ENCODE measurements around the gene MBNL2.

MBNL2 gene

DNA sequence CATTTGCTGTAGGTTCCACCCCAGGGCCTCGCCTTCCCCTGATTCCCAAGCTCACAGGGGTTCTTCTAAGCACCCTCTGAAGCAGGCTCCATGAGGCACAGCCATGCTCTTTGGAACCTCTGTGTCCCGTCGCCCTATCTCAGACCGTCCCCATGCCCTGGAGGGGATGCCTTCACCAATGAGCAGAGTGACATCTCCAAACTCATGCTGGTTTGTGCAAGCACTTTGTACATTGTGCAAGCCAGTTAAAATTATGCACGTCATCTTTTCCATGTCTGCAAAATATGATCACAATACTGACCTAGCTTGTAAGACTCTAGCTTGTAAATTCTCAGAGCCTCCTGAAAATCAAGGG lies 165.3 kb downstream of the MBNL2 start:
- no peak for DNase-seq
- intact Hi-C loops (cut with DNase I), result no loop called here

DNA sequence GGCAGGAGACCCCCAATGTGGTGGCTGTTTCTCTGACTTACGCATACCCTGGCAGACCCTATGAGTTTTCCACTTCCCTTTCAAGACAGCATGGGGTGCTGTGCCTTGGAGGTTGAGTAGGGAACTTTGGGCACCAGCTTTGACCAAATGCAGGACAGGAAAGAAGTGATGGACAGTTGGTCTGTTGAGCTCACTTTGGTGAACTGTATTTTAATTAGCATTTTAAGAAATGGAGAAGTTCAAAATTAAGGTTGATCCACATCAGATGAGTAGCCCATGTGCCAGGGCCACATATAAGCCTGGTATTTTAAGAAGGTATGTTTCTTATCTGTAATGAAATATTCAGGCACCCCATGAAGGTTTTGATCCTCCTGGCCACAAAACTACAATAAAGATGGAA lies 165.8 kb downstream of the MBNL2 start:
- intact Hi-C loops (cut with DNase I), result loop anchor here (1.0 kb wide), 1 partner anchor 20 kb away; no protein-coding TSS in a partner anchor
- DNase-seq, result no peak

DNA sequence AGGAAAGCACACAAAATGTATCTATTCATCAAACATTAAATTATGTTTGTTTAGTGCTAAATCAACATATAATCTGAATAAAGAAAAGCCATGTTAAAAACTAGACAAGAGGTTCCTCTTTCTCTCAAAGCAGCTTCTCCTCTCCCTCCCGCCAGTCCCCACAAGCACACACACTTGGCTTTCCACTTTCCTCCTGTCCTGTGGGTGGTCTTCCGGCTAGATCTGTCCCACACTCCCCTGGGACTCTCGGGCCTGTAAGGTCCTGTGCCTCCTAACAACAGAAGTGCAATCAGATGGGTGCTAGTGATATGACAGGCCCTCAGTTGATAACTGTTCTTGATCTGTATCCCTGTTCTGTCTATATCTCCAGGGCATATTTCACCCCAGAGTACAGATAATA lies 166.2 kb downstream of the MBNL2 start:
- DNase-seq, result no peak

DNA sequence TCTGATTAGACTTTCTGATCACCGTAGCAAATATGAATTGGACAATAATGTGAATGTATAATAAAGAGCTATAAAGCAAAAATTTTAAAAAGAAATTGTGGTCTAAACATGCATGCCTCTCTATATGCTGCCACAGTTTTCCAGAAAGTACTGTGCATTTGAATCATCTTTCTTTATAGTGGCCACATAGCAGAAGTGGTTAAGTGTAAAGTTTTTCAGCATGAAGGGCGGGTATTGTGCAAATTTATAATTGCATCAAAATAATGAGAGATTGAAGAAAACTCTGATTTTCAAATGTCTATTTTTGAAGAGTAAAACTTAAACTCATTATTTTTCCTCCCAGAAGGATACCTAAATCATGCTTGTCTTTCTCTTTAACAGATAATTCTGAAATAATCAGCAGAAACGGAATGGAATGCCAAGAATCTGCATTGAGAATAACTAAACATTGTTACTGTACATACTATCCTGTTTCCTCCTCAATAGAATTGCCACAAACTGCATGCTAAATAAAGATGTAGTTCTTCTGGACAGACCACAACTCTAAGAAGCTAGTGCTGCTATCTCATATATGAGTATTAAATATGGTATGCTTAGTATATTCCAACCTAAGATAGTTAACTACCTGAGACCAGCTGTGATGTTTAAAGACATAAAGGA lies 168.9 kb downstream of the MBNL2 start:
- DNase-seq, result no peak
- intact Hi-C loops (cut with DNase I), result no loop called here

More for the DNA sequence above, 166.2 kb downstream of the MBNL2 start:
- intact Hi-C loops (cut with DNase I), result loop anchor here (1.0 kb wide), 1 partner anchor 20 kb away; no protein-coding TSS in a partner anchor

DNA sequence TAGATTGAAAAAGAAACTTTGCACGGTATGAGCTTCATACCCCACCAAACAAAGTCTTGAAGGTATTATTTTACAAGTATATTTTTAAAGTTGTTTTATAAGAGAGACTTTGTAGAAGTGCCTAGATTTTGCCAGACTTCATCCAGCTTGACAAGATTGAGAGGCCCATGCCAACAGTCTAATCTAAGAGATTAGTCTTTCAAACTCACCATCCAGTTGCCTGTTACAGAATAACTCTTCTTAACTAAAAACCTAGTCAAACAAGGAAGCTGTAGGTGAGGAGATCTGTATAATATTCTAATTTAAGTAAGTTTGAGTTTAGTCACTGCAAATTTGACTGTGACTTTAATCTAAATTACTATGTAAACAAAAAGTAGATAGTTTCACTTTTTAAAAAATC lies 169.9 kb downstream of the MBNL2 start:
- intact Hi-C loops (cut with DNase I), result no loop called here
- DNase-seq, result no peak

DNA sequence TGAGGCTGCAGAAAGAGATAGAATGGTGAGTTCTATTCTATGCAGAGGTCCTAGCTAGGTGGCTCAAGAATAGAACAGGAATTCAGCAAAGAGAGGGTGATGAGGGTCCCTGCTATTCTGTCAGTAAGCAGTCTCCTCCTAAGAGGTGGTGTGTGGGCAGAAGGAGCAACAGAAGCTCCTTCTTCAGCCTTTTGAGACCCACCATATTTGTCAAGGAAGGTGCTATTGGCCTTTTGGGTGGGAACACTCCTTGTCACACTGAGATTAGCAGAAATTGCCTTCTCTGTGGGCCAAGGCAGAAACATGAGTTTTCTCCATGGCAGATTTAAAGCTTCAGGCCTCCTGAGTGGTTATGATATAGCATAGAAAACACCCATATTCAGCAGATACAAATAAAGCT lies 172.4 kb downstream of the MBNL2 start:
- DNase-seq, result no peak
- intact Hi-C loops (cut with DNase I), result no loop called here

DNA sequence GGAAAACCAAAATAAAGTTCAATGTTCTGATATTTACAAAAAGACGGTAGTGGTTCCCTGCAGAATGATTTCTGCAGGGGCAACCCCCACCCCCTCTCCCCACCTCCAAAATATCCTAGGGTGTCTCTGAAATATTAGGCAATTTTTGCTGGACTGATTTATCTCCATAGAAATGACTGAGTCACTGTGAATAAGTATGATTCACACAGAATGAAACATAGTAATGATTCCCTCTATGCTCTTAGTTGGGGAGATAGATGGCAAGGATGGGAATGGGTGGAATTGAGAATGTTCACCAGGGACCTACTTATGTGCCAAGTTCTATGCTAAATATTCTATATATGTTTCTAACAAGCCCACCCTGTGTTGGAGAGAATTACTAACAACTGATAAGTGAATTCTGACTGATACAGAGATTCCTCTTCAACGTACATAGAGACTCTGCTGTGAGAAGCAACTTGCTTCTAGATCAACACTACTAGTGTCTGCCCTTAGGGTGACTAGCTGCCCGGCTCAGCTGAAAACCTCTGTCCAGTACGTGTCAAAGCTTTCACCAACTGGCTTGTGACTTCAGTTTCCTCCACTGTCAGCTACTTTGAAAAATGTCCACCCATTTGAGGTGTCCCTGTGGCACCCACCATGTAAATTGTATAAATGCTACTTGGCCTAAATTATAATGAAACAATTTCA lies 173.5 kb downstream of the MBNL2 start:
- intact Hi-C loops (cut with DNase I), result no loop called here

DNA sequence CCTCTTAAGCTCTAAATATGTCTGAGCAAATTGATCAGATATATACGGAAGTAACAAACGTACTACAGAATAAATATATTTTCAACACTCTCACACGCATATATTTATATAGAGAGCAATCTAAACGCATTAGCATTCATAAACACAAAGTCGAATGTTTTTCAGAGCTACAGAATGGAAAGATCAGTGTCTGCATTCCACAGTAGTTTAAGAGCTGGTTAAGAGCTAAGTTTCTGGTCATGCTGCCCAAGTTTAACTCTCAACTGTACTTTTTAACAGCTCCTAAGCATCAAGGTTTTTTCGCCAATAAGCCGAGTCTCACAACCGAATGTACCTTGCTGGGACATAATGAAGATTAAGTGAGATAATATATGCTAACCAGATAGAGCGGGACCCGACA lies 175.1 kb downstream of the MBNL2 start:
- intact Hi-C loops (cut with DNase I), result no loop called here

More for the DNA sequence above, 173.5 kb downstream of the MBNL2 start:
- DNase-seq, result no peak

DNA sequence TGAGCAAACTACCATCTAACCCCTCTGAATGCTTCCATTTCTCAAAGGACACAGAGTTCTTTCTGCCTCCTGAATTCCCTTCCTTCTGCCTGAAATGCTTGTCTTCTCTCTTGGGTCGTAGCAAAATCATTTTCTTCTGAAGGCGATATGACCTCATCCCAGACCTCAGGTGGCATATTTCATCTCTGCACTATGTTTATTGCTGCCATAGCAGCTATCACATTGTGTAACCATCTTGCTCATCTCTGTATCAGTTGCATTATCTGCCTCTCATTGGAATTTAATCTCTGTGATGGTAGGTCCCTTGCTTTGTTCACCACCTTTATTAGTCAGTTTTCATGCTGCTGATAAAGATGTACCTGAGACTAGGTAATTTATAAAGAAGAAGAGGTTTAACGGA lies 179.3 kb downstream of the MBNL2 start:
- DNase-seq, result no peak
- intact Hi-C loops (cut with DNase I), result no loop called here

More for the DNA sequence above, 175.1 kb downstream of the MBNL2 start:
- DNase-seq, result no peak

DNA sequence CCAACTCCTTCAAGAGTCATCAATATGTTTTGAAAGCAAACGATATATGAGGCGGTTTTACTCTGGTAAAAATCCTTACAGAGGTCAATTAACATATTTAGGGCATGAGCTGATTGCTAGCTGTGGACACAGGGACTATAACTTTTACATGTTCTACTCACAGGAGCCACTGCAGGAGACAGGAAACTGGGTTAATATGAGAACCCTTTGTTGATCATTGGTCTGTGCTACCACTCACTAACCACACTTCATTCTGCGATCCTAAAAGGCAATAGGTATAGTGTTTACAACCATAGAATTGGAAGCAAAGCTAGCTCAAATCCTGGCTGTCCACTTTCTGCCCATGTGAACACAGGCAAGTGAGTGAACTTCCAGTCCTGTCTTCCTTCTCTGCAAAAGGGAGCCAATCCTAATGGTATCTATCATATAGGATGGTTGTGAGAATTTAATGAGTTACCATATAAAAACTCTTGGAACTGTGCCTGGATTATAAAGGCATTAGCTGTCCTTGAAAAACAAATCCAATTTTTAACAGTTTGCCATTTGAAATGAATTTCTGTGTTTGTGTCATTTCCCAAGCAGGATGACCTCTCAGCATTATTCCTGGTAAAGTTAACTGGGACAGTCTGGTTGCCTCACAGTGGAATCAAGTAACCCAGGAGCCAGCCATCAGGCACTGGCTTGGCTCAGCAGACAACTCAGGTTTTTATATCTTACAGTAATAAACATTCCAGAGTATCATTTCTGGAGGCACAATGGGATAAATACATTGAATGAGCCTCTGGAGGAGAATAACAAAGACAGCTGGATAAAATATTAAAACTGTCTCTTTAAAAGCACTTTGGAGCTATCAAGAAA lies 182.0 kb downstream of the MBNL2 start:
- intact Hi-C loops (cut with DNase I), result no loop called here

DNA sequence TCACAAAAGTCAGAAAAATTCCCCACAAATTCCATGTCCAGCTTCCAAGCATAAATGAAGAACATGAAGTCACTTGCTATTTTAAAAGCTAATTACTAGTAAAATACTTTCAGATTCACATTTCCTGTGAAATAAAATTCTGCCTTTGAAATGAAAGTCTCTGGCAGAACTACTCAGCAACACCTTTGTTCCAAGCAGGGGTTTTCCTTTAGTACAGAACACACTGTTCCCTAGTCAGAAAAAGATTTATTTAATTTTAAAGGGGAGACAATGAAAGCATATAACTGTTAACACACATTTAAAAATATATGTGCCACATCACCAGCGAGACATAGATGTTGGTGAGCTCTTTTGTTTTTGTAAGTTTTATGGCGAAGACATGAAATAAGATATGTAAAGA lies 185.4 kb downstream of the MBNL2 start:
- DNase-seq, result no peak
- intact Hi-C loops (cut with DNase I), result no loop called here

More for the DNA sequence above, 182.0 kb downstream of the MBNL2 start:
- DNase-seq, result no peak

DNA sequence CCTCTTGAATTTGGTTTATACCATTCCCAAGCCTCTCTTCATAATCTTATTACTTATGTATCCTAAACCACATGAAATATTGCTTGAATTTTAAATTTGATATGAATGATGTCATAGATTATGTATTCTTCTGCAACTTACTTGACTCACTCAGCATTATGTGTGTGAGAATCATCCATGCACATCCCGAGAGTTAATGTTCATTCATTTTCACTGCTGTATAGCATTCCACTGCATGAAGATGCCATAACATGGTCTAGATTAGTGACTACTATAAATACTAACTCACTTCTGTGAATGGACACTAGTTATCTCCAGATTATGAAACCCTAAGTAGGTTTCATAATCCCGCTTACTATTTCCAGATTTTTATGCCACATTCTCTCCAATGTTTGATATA lies 186.8 kb downstream of the MBNL2 start:
- DNase-seq, result no peak
- intact Hi-C loops (cut with DNase I), result loop anchor here (1.0 kb wide), 1 partner anchor 21 kb away; no protein-coding TSS in a partner anchor

DNA sequence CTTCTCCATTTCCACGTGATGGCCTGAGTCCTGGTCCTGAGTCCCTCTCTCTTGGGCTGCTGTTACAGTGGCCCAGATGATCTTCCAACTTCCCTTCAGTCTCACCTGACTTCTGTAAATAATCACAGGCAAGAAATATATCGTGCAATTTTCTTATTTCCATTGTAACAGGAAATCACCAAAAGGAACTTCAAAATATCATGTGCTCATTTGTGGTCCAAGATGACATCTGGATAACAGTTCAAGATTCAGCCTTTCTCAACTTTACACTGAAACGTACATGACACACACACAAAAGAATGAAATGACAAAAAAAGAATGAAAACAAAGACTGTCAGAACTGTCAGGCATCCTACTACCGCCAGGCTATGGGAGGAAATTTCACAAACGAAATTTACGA lies 189.9 kb downstream of the MBNL2 start:
- no peak for DNase-seq
- intact Hi-C loops (cut with DNase I), result no loop called here

DNA sequence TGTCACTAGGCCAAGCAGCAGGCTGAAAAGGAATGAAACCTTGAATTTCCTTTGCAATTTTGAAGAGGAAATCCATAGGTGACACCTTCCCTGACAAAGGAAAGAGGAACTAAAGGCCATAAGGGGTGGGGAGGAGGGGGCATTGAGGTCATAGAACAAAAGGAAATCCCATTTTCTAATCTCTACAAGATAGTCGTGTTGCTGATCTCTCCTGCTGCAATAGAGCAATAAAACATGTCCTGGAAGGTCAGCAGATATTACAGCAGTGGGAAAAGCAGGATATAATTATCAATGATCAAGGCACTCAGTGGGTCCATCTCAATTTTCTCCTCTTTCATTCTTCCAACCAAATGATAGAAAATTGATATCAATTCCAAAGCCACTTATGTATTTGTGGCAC lies 191.6 kb downstream of the MBNL2 start:
- no peak for DNase-seq
- intact Hi-C loops (cut with DNase I), result no loop called here

DNA sequence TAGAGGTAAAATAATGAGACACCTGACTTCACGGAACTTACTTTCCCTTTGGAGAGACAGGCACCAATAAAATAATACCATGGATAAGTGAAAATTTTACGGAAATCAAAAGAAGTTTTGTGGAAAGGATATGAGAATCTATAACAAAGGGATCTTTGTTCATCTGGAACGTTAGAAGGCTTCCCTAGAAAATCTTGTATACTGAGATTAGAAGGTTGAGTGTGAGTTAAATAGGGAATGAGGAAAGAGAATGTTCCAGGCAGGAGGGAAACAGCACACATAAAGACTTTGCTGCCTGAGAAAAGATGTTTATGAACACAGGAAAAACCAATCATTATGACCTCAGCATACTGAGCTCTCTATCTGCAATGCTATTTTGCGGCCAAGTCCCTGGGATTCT lies 192.3 kb downstream of the MBNL2 start:
- no peak for DNase-seq
- intact Hi-C loops (cut with DNase I), result no loop called here

DNA sequence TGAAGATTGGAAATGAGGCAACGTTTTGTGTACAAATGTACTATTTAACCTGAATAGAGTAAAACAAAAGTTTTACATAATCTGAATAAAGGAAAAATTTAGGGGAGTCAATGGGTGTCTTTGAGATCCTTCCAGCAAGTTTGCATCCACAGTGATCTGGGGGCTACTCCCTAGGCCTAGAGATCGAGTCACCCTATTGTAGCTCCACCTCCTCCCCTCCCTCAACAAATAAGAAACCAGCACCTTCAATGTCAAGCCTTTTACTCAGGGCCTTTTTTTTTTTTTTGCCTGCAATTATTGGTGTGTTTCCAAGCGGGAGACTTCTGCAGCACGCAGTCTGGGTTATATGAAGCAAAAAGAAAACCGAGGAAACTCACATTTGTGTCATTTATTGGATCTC lies 195.6 kb downstream of the MBNL2 start:
- intact Hi-C loops (cut with DNase I), result no loop called here
- no peak for DNase-seq

DNA sequence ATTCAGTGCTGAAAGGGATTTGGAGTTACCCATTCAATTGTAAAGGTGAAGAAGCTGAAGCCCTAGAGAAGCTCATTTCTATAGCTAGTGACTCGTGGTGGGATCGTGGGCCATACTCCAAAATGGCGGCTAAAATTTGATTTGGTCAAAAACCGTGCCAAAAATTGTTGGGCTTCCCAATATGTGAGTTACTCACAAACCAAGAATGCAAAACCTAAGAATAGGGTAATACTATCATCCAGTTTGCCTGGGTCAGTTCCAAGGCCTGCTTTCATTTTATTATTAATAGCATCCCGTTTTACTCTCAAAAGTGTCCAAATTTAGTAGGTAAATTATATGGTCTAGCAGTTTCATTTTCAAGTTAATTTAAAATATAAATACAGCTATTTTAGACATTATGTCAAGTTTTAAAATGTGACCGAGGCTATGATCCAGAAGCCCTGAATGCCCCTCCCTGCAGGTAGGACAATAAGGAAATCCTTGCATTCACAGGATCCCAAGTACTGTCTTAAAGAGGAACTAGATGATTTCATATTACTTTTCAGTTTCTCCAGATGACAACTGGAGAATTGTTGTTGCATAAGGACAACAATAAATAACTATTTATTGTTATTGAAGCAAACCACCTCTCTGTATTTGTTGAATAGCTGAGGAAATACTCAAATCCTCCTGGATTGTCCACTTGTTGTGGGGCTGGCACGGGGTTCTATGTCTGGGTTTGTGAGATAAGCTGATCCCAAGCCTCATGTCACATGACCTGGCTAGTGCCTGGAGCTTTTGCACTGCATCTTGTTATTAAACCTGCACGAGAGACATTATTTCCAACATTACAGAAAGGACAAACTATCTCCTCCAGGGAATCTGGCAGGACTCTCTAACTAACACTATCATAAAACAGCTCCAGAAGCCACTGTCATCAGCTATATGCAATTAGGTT lies 200.3 kb downstream of the MBNL2 start:
- intact Hi-C loops (cut with DNase I), result no loop called here
- no peak for DNase-seq

DNA sequence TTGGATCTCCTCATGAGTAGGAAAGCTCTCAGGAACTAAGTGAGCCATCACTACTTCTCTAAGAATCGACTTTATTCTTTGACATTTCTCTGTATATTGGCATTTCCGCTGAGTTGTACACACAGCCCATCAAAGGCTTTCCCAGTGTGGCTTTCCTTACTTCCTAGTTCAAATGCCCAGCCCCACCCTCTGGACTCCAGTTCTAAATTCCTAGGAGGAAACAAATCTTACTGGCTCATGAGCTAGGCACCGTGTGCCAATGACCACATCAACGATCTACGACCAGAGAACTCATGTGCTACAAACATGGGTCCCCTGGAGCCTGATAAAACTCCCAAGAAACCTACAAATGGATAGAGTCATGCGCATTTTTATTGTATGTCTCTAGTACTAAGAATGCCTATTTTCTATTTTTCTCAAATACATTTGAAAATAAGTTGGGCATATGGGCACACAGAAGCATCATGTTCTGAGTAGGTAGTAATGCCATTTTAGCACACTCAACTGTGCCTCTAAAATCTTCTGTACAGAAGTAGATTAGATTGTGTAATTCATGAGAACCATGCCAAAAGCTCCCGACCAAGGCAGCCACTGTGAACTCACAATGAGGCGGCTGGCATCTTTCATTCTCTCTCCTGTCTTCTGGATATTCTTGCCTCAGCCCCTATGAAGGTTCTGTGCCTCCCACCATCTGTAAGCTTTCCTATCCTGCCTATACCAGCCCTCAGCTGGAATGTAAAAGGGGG lies 201.3 kb downstream of the MBNL2 start:
- peak in 8 of 10 donors; percentile 11 to 85 (median 29) for DNase-seq
- intact Hi-C loops (cut with DNase I), result no loop called here

DNA sequence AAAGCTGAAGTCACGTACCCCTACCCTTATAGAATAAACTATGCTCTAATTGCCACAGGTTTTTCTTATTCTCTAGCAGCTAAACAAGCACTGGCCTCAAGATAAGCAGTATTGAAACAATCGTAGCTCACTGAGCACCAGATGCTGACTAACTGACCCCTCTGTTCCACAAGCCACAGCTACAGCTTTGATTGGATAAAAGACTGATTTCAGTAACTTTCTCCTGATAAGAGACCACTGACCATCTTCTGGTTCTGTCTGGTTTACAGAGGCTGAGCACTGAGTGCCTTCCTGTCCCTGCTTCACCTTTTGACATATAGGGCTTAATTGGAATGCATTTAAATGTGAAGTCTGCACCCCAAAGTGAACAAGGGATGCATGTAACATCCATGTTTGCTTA lies 203.5 kb downstream of the MBNL2 start:
- intact Hi-C loops (cut with DNase I), result no loop called here

DNA sequence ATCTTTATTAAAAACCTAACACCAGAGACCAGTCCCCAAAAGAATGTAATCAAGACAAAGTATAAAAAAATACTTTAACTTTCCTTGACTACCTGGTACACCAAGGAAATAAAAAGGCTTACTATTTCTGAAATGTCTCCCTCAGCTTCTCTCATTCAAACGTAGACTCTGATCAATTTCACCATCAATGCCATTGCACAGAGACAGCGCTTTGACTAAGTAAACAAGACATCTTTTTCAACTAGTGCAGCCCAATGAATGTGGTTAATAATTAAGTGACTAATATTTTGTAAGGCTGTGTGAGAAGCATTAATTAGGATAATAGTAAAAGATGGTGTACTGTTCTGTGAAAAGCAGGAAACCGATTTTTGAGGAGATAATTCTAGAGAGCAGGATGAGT lies 204.6 kb downstream of the MBNL2 start:
- intact Hi-C loops (cut with DNase I), result no loop called here
- no peak for DNase-seq

More for the DNA sequence above, 203.5 kb downstream of the MBNL2 start:
- no peak for DNase-seq

All from posterior cingulate gyrus (tissue), 11 donors.